Panc1 (cell line): ENCODE data around the gene TMEM98. TPM values are rescaled to one million over a fixed set of nuclear protein-coding genes. Genes with fewer than 3 reads are reported as not detected.

ENCODE experiments used
- ATAC-seq: fragments of 200-7000 bp; cut with Tn5 transposase; 2 replicates; pipeline ENCODE4 v1.9.1; 2020; ENCODE audit warnings: mild to moderate bottlenecking, moderate library complexity
- BruUV-seq: library from RNA; stranded (reverse); fragments of 400-500 nt; replicated peaks from 2 replicates; lab custom pipeline; 2021; lab: Mats Ljungman, UMichigan
- CTCF ChIA-PET: fragments of 300-600 bp; sonication (Branson Sonifier 250); formaldehyde crosslinking; loops from one replicate; lab custom pipeline; 2022; ENCODE audit warnings: antibody characterized with exemption; lab: Charles Lee
- POLR2A ChIA-PET: fragments of 300-600 bp; sonication (Branson Sonifier 250); formaldehyde crosslinking; loops from one replicate; lab custom pipeline; 2022; ENCODE audit warnings: antibody characterized with exemption; lab: Charles Lee
- DNase-seq: peaks from one replicate; pipeline ENCODE4 v3.0.0-alpha.2; 2010; ENCODE audit warnings: low read depth, low spot score
- H3K27ac ChIP-seq: 2 replicates; pipeline ENCODE4 v1.5.1; 2011; ENCODE audit warnings: mild to moderate bottlenecking, low read length, inconsistent platforms
- H3K27me3 ChIP-seq: fragments of 200-500 bp; sonication (Bioruptor generic); 2 replicates; pipeline ENCODE4 v1.6.0; 2014; ENCODE audit warnings: low read length, inconsistent platforms; ENCODE audit not compliant: control insufficient read depth, insufficient read depth
- H3K36me3 ChIP-seq: fragments of 200-500 bp; sonication (Bioruptor generic); 2 replicates; pipeline ENCODE4 v1.5.1; 2014; ENCODE audit warnings: inconsistent platforms, mild to moderate bottlenecking, low read length, moderate library complexity; ENCODE audit not compliant: control insufficient read depth, insufficient read depth
- H3K4me1 ChIP-seq: 2 replicates; pipeline ENCODE4 v1.5.1; 2011; ENCODE audit warnings: inconsistent platforms, mild to moderate bottlenecking, low read length, moderate library complexity; ENCODE audit not compliant: control insufficient read depth, insufficient read depth
- H3K4me3 ChIP-seq, 2 experiments: 2 replicates each; pipeline ENCODE4 v1.5.1; 2011 to 2012; ENCODE audit warnings: low read depth in 2 of 2, low read length in 2 of 2, mild to moderate bottlenecking in 2 of 2, inconsistent platforms in 1 of 2, moderate library complexity in 1 of 2
- H3K9me3 ChIP-seq: fragments of 200-500 bp; sonication (Bioruptor generic); 2 replicates; pipeline ENCODE4 v1.5.1; 2014; ENCODE audit warnings: low read depth, mild to moderate bottlenecking, inconsistent platforms, low read length, moderate library complexity; ENCODE audit not compliant: control insufficient read depth, insufficient read depth
- CTCF ChIP-seq: fragments of 450-650 bp; IDR thresholded peaks from 2 replicates; pipeline ENCODE4 v1.5.1; 2017; ENCODE audit warnings: mild to moderate bottlenecking
- POLR2AphosphoS5 ChIP-seq: IDR thresholded peaks from 2 replicates; pipeline ENCODE4 v1.6.1; 2012; ENCODE audit warnings: mild to moderate bottlenecking, low read depth, low read length, moderate library complexity
- REST ChIP-seq, 2 experiments: IDR thresholded peaks; 2 replicates each; pipeline ENCODE4 v1.6.1; 2011 to 2012; ENCODE audit warnings: low read depth in 2 of 2, control low read depth in 1 of 2, low read length in 1 of 2, mild to moderate bottlenecking in 1 of 2, moderate library complexity in 1 of 2; ENCODE audit not compliant: insufficient read depth in 1 of 2
- SIN3A ChIP-seq: IDR thresholded peaks from 2 replicates; pipeline ENCODE4 v1.6.1; 2012; ENCODE audit warnings: low read depth, mild to moderate bottlenecking, low read length, moderate library complexity, borderline replicate concordance; ENCODE audit not compliant: insufficient read depth
- TCF7L2 ChIP-seq: IDR thresholded peaks from 2 replicates; pipeline ENCODE4 v1.6.1; 2011; ENCODE audit warnings: mild to moderate bottlenecking, low read depth, low read length, inconsistent platforms
- in situ Hi-C: cut with HindIII; loops from 2 replicates; pipeline ENCODE4 v1.10.0; 2016; ENCODE audit warnings: low sequenced_read_pairs, low pct_unique_long_range_greater_than_20kb
- intact Hi-C: fragments of 100-400 bp; cut with micrococcal nuclease; formaldehyde crosslinking; loops from one replicate; pipeline ENCODE4 v1.10.0; 2022; ENCODE audit not compliant: unreplicated experiment
- total RNA-seq: library from RNA; stranded (reverse); gene quantifications from one replicate; pipeline ENCODE4 v1.2.1, GENCODE V29; 2021; ENCODE audit not compliant: unreplicated experiment

The TMEM98 gene
- total RNA-seq, 1 experiment from 2014 or later, result 2.2 TPM

DNA sequence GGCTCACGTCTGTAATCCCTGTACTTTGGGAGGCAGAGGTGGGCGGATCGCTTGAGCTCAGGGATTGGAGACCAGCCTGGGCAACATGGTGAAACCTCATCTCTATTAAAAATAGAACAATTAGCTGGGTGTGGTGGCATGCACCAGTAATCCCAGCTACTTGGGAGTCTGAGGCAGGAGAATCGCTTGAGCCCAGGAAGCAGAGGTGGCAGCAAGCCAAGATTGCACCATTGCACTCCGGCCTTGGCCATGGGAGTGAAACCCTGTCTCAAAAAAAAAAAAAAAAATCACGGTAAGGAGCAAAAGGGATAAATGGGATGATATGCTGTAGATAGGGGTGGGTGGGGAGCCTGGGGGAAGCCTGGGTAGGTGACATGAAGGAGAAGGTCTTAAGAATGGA is 20.4 kb upstream of the TMEM98 start:
- in situ Hi-C loops, result no loop called here
- ChIA-PET CTCF (no interaction called here), POLR2A (no interaction called here)
- no peak for DNase-seq
- Histone ChIP-seq H3K4me1 (no peaks in the 10 kb centered on the region), H3K27me3 (peaks cover 14% of the 10 kb centered on the region; the same call in 1 of the 2 replicates), H3K4me3 (no peak overlapping the region), H3K27ac (no peak overlapping the region), H3K36me3 (no peaks in the 10 kb centered on the region), H3K9me3 (no peaks in the 10 kb centered on the region)
- ATAC-seq, result no peak
- no peak for TF ChIP-seq CTCF
- TF ChIP-seq POLR2AphosphoS5, result no peak
- TF ChIP-seq SIN3A, result no peak
- BruUV-seq, result no TSS peak
- intact Hi-C loops, result no loop called here

- Histone ChIP-seq H3K4me1 (no peaks in the 10 kb centered on the region), H3K4me3 (no peak overlapping the region), H3K27ac (no peak overlapping the region), H3K36me3 (no peaks in the 10 kb centered on the region), H3K9me3 (no peaks in the 10 kb centered on the region), H3K27me3 (peaks cover 12% of the 10 kb centered on the region; the same call in 1 of the 2 replicates)
- CTCF ChIA-PET, result interaction anchor here (0.6 to 0.9 kb wide), 3 partner anchors 11 to 466 kb away, joined by 3 to 4 read pairs (median 3); partner anchors contain the start of gene PSMD11
- BruUV-seq, result no TSS peak
- peak; percentile 90 for ATAC-seq
- POLR2A ChIA-PET, result no interaction called here
- in situ Hi-C loops, result no loop called here
- DNase-seq, result peak; percentile 41
- intact Hi-C loops, result loop anchor here (2.0 kb wide), 1 partner anchor 127 kb away; no protein-coding TSS in a partner anchor
- no peak for TF ChIP-seq SIN3A
- peak; percentile 74 for TF ChIP-seq CTCF
- TF ChIP-seq REST (IDR thresholded peaks at IDR 0.05; ENCODE audit: insufficient read depth in 1 of 2, low read depth in 2 of 2, low read length in 1 of 2), result no peak
- TF ChIP-seq POLR2AphosphoS5, result no peak
- no peak for TF ChIP-seq TCF7L2
Observed at GRCh38 chr17:32909787-32910369, 18.1 kb upstream of the TMEM98 start.
